Stimulated activated CD4-positive, alpha-beta T cell treated with anti-CD3 and anti-CD28 coated beads, Interleukin-15, amount 100 ng/mL, for 48 hours (primary cell): Measurements from ENCODE around the gene TLR10.

Source experiments
- DNase-seq, 2 donors: peaks; one replicate each; pipeline ENCODE4 v3.0.0-alpha.2; 2020; ENCODE audit warnings: low read depth in 2 of 2

TLR10 gene

GRCh38 chr4:38728631-38729141, 54.1 kb downstream of the TLR10 start:
- no peak for DNase-seq

- no peak for DNase-seq
Observed at GRCh38 chr4:38724475-38724808, 58.3 kb downstream of the TLR10 start.

- no peak for DNase-seq
Observed at GRCh38 chr4:38723726-38724474, 58.9 kb downstream of the TLR10 start.

GRCh38 chr4:38723114-38723513, 59.7 kb downstream of the TLR10 start:
- DNase-seq: no peak
